AG09309 (cell line): ENCODE results near the gene GLYATL3.

Experiments used
- DNase-seq: peaks from one replicate; pipeline ENCODE4 v3.0.0-alpha.2; 2010; ENCODE audit warnings: low read depth
- H3K4me3 ChIP-seq: 2 replicates; pipeline ENCODE4 v1.5.1; 2011; ENCODE audit warnings: mild to moderate bottlenecking, low read depth, low read length, moderate library complexity; ENCODE audit not compliant: control insufficient read depth
- TF ChIP-seq, protein P1 (sequence below): IDR thresholded peaks from 2 replicates; pipeline ENCODE4 v1.5.1; 2011; ENCODE audit warnings: mild to moderate bottlenecking, low read depth, low read length, inconsistent platforms; ENCODE audit not compliant: insufficient read depth, control insufficient read depth; ENCODE audit errors: missing control alignments

GLYATL3 gene

GRCh38 chr6:49499623-49500022 is at the start of gene GLYATL3:
GLYATL3 (plus strand) TSS chr6:49499923; CDS start chr6:49511991, 12,068 bp downstream.
- TF ChIP-seq, protein P1, sequence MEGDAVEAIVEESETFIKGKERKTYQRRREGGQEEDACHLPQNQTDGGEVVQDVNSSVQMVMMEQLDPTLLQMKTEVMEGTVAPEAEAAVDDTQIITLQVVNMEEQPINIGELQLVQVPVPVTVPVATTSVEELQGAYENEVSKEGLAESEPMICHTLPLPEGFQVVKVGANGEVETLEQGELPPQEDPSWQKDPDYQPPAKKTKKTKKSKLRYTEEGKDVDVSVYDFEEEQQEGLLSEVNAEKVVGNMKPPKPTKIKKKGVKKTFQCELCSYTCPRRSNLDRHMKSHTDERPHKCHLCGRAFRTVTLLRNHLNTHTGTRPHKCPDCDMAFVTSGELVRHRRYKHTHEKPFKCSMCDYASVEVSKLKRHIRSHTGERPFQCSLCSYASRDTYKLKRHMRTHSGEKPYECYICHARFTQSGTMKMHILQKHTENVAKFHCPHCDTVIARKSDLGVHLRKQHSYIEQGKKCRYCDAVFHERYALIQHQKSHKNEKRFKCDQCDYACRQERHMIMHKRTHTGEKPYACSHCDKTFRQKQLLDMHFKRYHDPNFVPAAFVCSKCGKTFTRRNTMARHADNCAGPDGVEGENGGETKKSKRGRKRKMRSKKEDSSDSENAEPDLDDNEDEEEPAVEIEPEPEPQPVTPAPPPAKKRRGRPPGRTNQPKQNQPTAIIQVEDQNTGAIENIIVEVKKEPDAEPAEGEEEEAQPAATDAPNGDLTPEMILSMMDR = no peak
- no peak within 1 kb of the TSS for H3K4me3 ChIP-seq
- DNase-seq = no peak

GRCh38 chr6:49453221-49453620 is 46.5 kb upstream of the GLYATL3 start:
- TF ChIP-seq, protein P1 = peak; percentile 26
- no peak for DNase-seq
- H3K4me3 ChIP-seq = no peak overlapping the region

- DNase-seq = no peak
- TF ChIP-seq, protein P1 = no peak
- no peak overlapping the region for H3K4me3 ChIP-seq
Measured at GRCh38 chr6:49454787-49455709, 44.7 kb upstream of the GLYATL3 start.

DNA sequence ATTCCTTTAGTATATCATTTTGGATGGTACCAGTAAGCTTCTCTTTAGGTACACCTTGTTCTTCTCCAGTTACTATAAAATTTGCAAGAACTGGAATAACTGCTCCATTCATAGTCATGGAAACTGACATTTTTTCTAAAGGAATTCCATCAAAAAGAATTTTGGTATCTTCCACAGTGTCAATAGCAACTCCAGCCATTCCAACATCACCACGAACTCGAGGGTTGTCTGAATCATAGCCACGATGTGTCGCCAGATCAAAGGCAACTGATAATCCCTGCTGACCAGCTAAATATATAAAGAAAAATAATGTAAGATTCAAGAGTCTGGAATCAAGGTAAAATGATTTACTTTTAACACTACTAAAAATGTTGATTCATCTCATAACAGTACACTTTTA is 42.0 kb upstream of the GLYATL3 start:
- no peak for DNase-seq
- H3K4me3 ChIP-seq = no peak overlapping the region

DNA sequence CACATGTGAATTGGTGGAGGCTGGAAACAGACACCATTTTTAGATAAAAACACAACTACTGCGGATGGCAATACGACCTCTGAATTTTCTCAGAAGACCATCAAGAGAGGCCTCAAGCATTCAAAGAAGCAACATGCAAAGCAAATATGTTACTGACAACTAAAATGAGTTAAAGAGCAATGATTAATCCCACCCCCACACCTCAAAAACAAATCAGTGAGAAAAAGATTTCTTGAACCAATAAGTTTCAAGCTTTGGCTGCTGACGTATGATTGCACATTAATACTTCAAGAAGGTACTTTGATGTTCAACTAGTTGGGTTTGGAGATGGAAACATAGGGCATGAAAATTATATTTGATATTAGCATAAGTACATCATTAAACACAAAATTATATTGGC is 37.7 kb upstream of the GLYATL3 start:
- DNase-seq = no peak
- peak overlapping the region; percentile 68; the same call in 1 of the 2 replicates for H3K4me3 ChIP-seq
- TF ChIP-seq, protein P1 = no peak

More for the DNA sequence above, 42.0 kb upstream of the GLYATL3 start:
- TF ChIP-seq, protein P1 = no peak

GRCh38 chr6:49462599-49462926 is 37.2 kb upstream of the GLYATL3 start:
- TF ChIP-seq, protein P1 = no peak
- no peak for DNase-seq
- peak overlapping the region; percentile 68 for H3K4me3 ChIP-seq
